ENCODE data around the gene SEC14L2. TPM values are rescaled to one million over a fixed set of nuclear protein-coding genes. Genes with fewer than 3 reads are reported as not detected.
A peak's percentile ranks its signal among the peaks of the same experiment; 100 is the strongest.

The SEC14L2 gene
- total RNA-seq, 1 experiment from 2014 or later, result 3.0 TPM

DNA sequence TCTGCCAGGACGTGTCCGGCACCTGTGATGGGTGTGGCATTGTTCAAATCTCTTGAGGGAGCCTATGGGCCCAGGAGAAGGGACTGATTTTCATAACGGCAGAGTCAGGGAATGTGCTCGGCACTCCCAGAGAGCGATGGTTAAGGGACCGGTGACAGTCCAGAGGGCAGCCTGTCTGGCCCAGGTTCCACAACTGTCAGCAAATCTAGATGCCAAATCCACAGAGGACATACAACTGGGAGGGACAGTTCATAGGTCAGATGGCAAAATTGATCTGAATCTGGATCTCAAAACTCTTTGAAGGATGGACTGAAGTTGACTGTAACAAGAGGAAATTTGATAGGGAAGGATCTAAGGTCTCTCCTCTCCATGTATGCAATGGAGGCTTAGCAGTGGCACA is 7.5 kb downstream of the SEC14L2 start:
- no peak for DNase-seq (ENCODE audit: low spot score)

DNA sequence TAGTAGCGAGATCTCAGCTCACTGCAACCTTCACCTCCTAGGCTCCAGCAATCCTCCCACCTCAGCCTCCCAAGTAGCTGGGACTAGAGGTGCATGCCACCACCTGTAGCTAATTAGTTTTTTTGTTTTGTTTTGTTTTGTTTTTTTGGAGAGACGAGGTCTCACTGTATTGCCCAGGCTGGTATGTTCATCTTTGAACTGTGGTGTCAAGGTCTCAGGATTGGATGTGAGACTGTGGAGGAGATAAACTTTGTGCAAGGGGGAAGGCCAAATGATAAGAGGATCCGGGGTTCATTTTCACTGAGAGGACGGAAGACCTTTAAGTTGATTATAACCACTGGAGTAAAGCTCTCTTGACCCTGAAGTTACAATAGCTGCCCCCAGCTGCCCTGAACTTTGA is 8.9 kb downstream of the SEC14L2 start:
- no peak for DNase-seq (ENCODE audit: low spot score)

DNA sequence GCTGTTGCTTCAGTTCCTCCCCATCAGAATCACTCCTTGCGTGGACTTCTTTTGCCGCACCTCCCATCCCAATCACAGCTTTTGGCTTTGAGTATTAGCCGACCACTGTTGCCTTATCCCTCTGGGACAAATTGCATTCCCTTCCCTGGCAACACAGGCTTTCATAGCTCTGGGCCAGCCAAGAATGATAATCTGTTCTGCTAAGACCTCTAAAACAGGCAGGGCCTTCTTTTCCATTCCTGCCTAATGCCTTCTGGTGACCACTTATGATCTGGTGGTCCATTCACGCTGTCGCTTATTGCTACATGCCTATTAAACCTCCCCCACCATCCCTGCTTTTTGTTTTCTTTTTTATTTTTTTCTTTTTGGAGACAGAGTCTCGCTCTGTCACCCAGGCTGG is 9.6 kb downstream of the SEC14L2 start:
- DNase-seq (ENCODE audit: low spot score), result no peak

DNA sequence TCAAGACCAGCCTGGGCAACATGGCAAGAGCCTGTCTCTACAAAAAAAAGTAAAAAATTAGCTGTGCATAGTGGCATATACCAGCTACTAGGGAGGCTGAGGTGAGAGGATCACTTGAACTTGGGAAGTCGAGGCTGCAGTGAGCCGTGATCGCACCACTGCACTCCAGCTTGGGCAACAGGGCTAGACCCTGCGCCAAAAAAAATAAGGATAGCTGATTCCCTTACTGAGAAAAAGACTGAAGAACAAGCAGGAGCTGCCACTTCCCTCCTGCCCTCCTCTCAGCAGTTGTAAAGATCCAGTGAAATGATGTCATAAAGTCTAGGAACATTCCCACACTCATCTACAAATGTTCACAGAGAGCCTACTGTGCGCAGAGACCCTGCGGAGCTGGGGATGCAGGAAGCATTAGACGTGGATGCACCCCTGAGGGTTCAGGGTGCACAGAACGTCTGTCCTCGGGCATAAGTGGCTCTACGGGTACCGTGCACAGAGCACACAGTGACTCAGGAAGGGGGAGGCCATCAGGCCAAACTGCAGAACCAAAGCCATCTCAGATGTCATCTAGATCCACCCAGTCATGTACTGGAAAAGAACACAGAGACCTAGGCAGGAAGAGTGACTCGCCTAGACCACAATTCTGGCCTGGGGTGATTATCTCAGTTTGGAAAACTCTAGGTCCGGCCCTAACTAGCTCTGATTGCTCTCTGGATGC is 11.7 kb downstream of the SEC14L2 start:
- no peak for DNase-seq (ENCODE audit: low spot score)

DNA sequence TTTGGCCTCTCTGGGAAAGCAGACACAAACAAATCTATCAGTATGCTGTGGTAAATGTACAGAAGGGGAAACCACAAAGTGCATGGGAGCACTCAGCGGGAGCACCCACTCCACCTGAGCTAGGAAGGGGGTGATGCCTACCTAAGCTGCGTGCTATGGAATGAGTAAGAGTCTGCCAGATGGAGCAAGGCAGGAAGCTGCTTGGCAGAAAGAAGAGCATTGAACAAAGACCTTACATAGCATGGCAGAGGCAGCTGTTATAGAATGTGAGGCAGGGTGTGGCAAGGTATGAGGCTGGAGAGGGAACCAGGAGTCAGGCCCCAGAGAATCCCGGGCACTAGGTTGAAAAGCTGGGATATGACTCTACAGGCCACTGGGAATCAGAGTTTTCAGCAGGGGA is 15.0 kb downstream of the SEC14L2 start:
- DNase-seq (ENCODE audit: low spot score), result no peak

DNA sequence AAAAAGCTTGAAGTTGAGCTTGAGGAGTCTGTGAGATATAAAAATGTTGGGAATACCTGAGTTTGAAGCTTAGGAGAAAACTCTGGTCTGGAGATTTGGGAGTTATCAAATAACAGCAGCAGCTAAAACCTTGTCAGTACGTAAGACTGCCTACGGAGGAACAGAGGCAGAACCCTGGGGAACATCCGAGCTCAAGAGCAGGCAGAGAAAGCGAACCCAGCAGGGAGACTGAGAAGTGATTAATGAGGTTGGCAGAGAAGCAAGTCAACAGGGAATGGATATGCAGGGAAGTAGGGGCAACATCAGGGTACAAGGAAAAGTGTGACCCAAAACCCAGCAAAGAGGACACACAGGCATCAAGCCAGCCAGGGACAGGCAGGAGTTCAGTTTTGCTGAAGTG is 16.2 kb downstream of the SEC14L2 start:
- DNase-seq (ENCODE audit: low spot score), result no peak

DNA sequence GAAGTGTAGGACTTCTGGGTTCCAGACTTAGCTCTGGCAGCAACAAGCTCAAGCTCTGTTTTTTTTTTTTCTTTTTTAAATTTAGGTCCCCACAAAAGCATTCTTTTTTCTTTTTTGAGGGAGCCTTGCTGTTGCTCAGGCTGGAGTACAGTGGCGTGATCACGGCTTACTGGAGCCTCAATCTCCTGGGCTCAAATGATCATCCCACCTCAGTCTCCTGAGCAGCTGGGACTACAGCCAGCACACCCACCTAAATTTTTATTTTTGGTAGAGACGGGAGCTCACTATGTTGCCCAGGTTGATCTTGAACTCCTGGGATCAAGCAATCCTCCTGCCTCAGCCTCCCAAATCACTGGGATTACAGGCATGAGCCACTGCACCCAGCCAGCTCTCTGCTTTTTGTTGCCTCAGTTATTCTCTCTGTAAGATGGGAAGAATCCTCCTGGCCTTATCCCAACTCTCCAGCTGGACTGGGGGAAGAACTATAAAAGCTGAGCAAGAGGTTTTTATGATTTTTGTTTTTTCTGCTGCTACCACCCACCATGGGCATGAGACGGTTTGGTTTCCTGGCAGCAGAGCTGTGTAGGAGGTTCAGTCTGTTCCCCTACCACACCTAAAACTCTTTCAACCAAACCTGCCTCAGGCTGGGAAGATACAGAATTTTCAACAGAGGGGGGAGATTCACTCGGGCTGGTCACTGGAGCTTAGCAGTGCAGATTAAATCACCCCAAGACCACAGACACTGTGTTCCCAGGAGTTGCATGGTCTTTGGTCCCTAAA is 17.1 kb downstream of the SEC14L2 start:
- DNase-seq (ENCODE audit: low spot score), result no peak

DNA sequence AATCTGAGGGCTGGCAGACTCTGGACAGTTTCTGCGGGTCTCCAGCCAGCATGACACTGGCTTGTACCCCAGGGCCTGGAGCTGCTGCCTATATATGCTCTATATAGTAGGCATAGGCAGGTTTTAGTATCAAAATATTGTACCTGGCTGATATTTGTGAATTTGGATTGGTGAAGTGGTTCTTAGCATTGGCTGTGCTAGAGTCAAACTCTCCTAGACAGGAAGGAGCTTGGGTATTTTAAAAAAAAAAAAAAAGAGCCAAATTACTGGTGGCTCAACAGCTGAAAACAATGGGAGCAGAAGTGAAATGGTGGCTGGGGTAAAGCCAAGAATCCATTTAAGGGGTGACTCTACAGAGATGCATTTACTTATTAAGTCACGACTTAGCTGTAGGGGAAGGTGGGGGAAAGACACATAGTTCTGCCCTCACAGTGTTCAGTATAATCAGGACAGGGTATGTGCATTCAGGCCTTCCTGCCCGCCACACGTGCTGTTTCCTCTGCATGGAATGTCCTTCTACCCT is 17.8 kb downstream of the SEC14L2 start:
- no peak for DNase-seq (ENCODE audit: low spot score)

DNA sequence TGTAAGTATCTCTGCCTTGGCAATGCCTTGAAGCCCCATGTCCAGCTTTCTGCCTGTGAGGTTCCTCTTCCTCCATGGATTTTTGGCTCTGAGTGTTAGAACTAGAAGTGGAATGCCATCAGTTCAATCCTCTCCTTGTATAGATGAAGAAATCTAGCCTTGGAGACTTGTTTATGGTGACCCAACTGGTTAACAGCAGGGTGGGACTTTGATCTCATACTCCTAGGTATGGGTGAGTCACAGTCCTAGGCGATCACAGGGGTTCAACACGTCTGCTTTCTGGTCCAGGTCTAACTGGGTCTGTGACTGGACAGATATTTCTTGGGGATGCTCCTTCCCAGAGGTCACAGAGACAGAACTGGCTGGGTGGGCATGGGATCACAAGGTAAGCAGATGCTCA is 19.6 kb downstream of the SEC14L2 start:
- DNase-seq (ENCODE audit: low spot score), result peak; percentile 8

DNA sequence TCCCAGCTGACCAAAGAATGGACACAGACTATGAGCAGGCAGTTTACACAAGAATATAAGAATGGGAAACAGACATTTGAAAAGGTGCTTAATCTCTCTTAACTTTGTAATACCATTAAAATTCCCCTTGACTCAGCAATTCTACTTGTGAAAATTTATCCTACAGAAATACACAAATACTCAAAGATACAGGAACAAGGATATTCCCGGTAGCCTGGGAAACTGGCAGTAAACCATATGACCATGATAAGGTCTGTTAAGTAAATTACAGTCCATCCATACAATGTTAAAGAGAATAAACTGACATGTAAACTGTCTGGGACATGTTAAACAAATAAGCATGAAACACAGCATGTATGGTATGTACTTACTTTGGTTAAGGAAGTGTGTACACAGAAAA is 20.0 kb downstream of the SEC14L2 start:
- DNase-seq (ENCODE audit: low spot score), result no peak

DNA sequence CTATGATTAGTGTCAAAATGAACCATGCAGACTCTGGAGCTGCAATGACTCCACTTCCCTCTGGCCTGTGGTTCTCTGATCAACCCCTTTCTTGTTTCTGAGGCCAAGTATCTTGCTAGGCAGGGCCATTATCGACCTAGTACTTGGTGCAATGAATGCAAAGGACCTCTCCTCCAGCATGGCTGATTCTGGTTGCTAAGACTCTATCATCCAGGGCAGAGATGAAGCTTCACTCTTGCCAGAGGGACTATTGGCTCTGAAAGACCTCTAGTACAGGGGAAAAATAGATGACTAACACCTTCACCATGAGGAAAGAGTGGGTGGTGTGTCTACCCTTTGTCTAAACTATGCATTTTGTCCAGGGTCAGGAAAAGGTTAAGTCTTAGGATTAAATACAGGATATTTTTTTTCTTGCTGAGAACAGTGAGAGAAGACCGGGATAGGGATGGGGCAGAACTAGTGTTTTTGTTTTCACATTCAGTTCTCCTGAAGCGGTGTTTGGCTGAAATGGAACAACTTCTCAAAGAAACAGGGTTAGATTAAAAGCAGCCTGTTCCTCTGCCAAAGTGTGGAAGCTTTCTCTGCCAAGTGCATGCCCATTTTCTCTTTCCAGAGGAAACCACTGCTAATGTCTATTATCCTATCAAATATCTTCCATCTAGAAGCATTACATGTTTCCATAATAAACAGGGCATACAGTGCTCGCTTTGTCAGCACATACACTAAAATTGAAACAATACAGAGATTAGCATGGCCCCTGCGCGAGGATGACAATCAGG is 23.7 kb downstream of the SEC14L2 start:
- peak; percentile 39 for DNase-seq (ENCODE audit: low spot score)

DNA sequence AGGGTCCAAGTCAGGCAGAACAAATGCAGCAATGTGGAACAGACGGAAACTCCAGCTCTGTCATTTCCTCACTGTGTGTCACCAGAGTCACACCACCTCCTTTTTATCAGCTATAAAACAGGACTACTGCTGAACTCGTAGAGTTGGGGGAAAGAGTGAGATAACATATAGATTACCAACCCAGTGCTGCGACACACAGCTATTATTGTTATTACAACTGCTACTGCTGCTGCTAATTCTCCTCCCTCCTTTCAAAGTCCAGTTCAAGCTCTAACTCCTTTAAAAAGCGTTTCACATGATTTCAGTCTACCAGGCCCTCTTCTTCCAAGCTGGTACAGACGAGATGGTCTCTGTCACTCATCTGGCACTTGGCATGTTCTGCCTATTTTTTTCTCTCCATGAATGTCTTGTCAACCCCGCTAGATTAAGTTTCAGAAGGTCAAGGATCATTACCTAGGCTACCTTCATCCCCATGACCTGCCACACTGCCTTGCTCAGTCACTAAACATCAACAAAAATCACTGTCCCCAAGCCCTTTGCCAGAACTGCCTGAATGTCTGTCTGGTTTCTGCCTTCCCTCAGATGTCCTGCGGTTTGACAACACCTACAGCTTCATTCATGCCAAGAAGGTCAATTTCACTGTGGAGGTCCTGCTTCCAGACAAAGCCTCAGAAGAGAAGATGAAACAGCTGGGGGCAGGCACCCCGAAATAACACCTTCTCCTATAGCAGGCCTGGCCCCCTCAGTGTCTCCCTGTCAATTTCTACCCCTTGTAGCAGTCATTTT is 25.1 kb downstream of the SEC14L2 start:
- DNase-seq (ENCODE audit: low spot score), result peak; percentile 12

DNA sequence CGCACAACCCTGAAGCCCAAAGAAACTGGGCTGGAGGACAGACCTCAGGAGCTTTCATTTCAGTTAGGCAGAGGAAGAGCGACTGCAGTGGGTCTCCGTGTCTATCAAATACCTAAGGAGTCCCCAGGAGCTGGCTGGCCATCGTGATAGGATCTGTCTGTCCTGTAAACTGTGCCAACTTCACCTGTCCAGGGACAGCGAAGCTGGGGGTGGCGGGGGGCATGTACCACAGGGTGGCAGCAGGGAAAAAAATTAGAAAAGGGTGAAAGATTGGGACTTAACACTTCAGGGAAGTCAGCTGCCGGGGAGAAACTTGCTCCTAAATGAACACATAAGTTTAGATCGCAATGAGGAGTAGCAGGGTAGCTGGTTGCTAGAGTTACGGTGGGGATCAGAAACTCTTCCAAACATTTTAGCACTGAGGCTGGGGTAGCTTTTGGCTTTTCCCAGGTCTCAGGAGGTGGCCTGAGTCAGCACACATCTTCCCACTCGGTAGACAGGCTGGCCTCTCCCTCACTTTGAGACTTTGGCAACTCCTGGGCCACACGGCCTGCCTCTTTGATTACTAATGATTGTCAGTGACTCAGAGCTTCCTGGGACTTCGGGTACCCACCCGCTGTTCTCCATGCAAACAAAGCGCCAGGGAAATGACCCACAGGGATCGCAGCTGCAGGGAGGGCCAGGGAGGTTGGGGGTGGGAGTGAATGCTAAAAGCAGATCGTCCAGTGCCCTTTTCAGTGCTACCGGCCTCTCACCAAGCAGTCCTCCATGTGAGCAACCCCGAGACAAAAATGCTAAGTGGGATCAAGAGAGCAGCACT is 25.9 kb downstream of the SEC14L2 start:
- DNase-seq (ENCODE audit: low spot score), result peak; percentile 76

DNA sequence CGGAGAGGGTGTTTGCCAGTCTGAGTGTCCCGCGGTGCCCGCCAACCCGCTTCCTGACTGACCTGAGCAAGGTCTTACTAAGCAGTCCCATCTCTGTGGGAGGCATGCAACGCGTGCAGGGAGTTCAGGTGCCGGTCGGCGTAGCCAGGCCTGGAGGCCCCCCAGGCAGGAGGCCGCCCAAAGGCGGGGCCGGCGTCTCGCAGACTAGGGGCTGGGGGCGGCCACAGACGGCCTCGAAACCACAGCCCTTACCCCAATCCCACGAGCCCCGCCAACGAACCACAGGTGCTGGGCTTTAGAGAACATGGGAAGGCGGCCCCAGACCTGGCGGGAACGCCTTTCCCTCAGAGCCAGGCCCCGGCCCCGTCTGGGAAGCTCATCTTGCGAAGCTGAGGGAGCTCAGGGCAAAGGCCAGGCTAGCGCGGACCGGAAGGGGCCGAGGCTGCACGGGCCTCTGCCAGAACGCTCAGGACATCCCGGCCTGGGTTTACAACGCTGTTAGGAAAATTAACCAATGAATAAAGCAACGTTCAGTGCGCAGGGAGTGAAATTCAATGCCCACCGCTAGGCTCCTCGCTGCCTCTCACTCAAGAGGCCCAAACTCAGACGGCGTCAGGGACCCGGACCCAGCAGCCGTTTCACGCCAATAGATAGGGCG is 26.6 kb downstream of the SEC14L2 start:
- DNase-seq (ENCODE audit: low spot score), result no peak

DNA sequence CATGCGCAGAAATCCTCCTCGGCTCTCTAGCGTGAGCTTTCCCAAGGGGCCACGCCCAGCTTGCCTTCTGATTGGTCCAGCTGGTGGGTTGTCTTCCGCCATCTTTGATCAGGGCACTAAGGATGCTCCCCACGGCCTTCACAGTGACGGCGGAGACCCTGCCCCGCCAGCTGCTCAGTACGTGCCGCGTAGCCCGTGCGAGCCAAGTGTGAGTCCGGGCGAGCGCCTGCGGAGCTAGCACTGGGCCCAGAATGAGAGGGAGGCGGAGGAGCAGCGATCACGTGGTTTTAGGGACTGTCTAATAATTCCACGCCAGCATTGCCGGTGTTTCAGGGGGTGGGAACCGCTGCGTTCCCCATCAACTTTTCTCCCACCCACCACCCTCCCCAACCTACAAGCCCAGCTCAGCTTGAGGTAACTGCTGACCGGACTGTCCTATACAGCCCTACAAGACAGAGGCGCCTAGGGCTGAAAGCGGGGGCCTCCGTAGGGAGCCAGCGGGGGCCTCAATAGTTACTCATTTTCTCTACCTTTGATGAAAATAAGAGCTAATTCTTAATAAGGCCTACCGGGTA is 27.2 kb downstream of the SEC14L2 start:
- DNase-seq (ENCODE audit: low spot score), result peak; percentile 96

DNA sequence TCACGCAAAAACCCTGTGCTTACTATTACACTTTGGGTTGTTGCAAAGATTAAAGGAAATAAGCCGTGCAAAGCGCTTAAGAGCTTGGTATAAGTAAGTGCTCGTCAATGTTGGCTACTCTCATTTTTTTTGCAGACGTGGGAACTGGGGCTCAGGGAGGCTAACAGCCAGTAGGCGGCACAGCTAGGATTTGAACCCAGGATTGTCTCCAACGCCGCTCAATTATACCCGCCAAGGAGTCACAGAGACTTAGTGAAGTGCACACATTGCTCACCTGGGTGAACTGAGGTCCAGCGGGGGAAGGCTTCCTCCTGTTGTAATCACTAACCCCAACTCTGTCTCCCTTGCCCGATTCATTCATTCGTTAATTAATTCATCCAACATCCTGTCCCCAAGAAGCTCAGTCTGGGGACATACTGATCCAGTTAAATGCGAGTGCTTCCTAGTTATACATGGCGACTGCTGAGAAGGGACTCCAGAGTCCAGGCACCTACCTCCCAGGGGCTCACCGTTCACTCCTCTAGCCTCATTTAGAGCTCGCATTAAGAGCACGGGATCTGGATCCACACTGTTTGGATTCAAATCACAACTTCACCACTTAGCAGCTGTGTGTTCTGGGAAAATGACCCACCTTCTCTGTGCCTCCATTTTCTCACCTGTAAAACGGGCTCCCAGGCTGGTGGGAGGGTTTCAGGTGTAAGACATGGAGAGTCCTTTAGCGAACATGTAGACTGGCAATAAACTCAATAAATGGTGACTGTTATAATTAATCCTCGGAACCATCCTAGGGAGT is 27.9 kb downstream of the SEC14L2 start:
- DNase-seq (ENCODE audit: low spot score), result peak; percentile 40

DNA sequence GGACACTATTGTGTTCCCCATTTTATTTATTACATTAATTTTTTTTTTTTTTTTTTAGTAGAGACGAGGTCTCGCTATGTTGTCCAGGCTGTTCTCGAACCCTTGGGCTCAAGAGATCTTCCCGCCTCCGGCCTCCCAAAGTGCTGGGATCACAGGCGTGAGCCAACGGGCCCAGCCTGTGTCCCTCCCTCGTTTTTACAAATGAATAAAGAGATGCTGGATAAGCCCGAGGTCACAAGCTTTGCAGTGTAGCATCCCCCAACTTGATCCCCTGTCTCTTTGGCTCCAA is 28.5 kb downstream of the SEC14L2 start:
- no peak for DNase-seq (ENCODE audit: low spot score)

DNA sequence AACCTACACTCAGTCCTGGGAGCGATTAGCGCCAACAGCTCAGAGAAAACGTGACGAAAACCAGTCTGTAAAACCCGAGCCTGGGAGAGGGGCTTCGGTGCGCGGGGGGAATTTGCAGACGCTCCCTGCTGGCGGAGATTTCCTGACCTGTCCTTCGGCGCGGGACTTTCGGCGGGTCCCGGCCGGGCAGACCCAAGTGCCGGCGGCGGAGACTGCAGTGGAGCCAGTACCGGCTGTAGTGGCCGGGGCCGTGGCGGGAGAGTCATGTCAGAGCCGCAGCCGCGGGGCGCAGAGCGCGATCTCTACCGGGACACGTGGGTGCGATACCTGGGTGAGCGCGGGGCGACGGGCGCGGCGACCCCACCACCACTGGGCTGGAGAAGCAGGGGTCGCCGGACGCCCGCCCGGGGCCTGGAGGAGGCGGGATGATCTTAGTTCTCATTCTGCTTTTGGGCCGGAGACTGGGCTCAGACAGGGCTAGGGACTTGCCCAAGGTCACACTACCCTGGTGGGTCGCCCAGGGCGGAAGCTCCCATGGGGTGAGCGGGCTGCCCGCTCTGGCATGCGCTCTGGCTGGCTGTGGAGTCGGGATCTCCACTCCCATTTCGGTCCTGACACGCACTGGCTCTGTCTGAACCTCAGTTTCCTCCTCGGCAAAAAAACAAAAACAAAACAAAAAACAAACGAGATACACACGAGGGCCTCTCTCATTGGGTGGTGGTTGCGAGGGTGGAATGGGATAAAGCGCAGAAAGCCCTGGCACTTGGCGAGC is 29.0 kb downstream of the SEC14L2 start, which contains the start of gene MTFP1:
MTFP1 (plus strand) TSS at position 153 of the 772 bp plus-strand sequence; CDS start at position 265, 112 bp downstream.
- DNase-seq (ENCODE audit: low spot score), result peak; percentile 55
